CD4-positive, alpha-beta T cell treated with Interferon alpha-2 for 1 hour (primary cell): ENCODE measurements around the gene PSTPIP1.

Experiments used
- DNase-seq, 2 donors: peaks; one replicate each; pipeline ENCODE4 v3.0.0-alpha.2; 2020 to 2022

PSTPIP1 gene

GRCh38 chr15:77046704-77047412, 51.9 kb downstream of the PSTPIP1 start:
- DNase-seq: no peak

- DNase-seq: no peak
These were observed 53.4 kb downstream of the PSTPIP1 start for GRCh38 chr15:77048135-77048876.

- DNase-seq: no peak
These were observed 57.6 kb downstream of the PSTPIP1 start for GRCh38 chr15:77052556-77052955.

- no peak for DNase-seq
These were observed 58.8 kb downstream of the PSTPIP1 start for GRCh38 chr15:77053709-77054108.

- no peak for DNase-seq
These were observed 62.1 kb downstream of the PSTPIP1 start for GRCh38 chr15:77057072-77057471.

GRCh38 chr15:77057685-77058084, 62.8 kb downstream of the PSTPIP1 start:
- DNase-seq: no peak

GRCh38 chr15:77058468-77058867, 63.5 kb downstream of the PSTPIP1 start:
- no peak for DNase-seq

GRCh38 chr15:77059786-77060361, 64.9 kb downstream of the PSTPIP1 start:
- DNase-seq: no peak

GRCh38 chr15:77060546-77060945, 65.6 kb downstream of the PSTPIP1 start:
- no peak for DNase-seq

GRCh38 chr15:77063249-77063648, 68.3 kb downstream of the PSTPIP1 start:
- DNase-seq: no peak

GRCh38 chr15:77064063-77064462, 69.1 kb downstream of the PSTPIP1 start:
- DNase-seq: no peak

- DNase-seq: no peak
These were observed 69.8 kb downstream of the PSTPIP1 start for GRCh38 chr15:77064539-77065308.

- no peak for DNase-seq
These were observed 72.2 kb downstream of the PSTPIP1 start for GRCh38 chr15:77066971-77067690.

GRCh38 chr15:77067691-77068367, 72.9 kb downstream of the PSTPIP1 start:
- DNase-seq: no peak

- no peak for DNase-seq
These were observed 73.7 kb downstream of the PSTPIP1 start for GRCh38 chr15:77068633-77069032.

- no peak for DNase-seq
These were observed 74.7 kb downstream of the PSTPIP1 start for GRCh38 chr15:77069521-77070121.

GRCh38 chr15:77070180-77070494, 75.2 kb downstream of the PSTPIP1 start:
- DNase-seq: no peak

GRCh38 chr15:77070495-77071304, 75.8 kb downstream of the PSTPIP1 start, which contains the start of gene TSPAN3:
Gene TSPAN3, minus strand, starts transcription at chr15:77071109. Its CDS starts 155 bp downstream, at chr15:77070954.
- peak; percentile 92 to 93 for DNase-seq

GRCh38 chr15:77071305-77072223, 76.6 kb downstream of the PSTPIP1 start:
- DNase-seq: no peak

- no peak for DNase-seq
These were observed 79.4 kb downstream of the PSTPIP1 start for GRCh38 chr15:77074350-77074749.
